ENCODE measurements around the gene EMC6.

EMC6 gene

GRCh38 chr17:3641717-3642486 is 26.7 kb upstream of the EMC6 start:
- no peak for TF ChIP-seq CTCF (conservative IDR thresholded peaks at IDR 0.05)
- H3K27ac ChIP-seq = no peak overlapping the region

- H3K27ac ChIP-seq = no peak overlapping the region
- TF ChIP-seq CTCF (conservative IDR thresholded peaks at IDR 0.05) = no peak
Observed at GRCh38 chr17:3643889-3644349, 24.7 kb upstream of the EMC6 start.

- H3K27ac ChIP-seq = no peak overlapping the region
- TF ChIP-seq CTCF (conservative IDR thresholded peaks at IDR 0.05) = no peak
Observed at GRCh38 chr17:3645310-3645709, 23.3 kb upstream of the EMC6 start.

GRCh38 chr17:3647251-3647650 is 21.4 kb upstream of the EMC6 start:
- no peak overlapping the region for H3K27ac ChIP-seq
- no peak for TF ChIP-seq CTCF (conservative IDR thresholded peaks at IDR 0.05)

- H3K27ac ChIP-seq = no peak overlapping the region
- TF ChIP-seq CTCF (conservative IDR thresholded peaks at IDR 0.05) = peak; percentile 91
Observed at GRCh38 chr17:3647769-3648555, 20.6 kb upstream of the EMC6 start.

GRCh38 chr17:3655766-3656165 is 12.8 kb upstream of the EMC6 start:
- H3K27ac ChIP-seq = no peak overlapping the region
- no peak for TF ChIP-seq CTCF (conservative IDR thresholded peaks at IDR 0.05)

- H3K27ac ChIP-seq = no peak overlapping the region
- TF ChIP-seq CTCF (conservative IDR thresholded peaks at IDR 0.05) = no peak
Observed at GRCh38 chr17:3656353-3656752, 12.3 kb upstream of the EMC6 start.

All from VCaP (cell line).